H9 (cell line): ENCODE data around the gene TM4SF1. TPM values are rescaled to one million over a fixed set of nuclear protein-coding genes. Genes with fewer than 3 reads are reported as not detected.

Experiments
- DNase-seq: peaks from one replicate; pipeline ENCODE4 v3.0.0-alpha.2; 2017
- H2AFZ ChIP-seq: one replicate; pipeline ENCODE4 v1.6.1; 2013; ENCODE audit warnings: mild to moderate bottlenecking, low read length, control low read depth, moderate library complexity
- H2AK5ac ChIP-seq: 2 replicates; pipeline ENCODE4 v1.6.1; 2013; ENCODE audit warnings: low read length, control low read depth, mixed read lengths; ENCODE audit not compliant: insufficient read length
- H2BK120ac ChIP-seq: one replicate; pipeline ENCODE4 v1.6.1; 2013; ENCODE audit warnings: low read depth, mild to moderate bottlenecking, low read length, control low read depth, inconsistent platforms; ENCODE audit not compliant: poor library complexity, severe bottlenecking
- H2BK12ac ChIP-seq: 2 replicates; pipeline ENCODE4 v1.6.1; 2013; ENCODE audit warnings: low read length, control low read depth, mixed read lengths, low read depth; ENCODE audit not compliant: insufficient read length
- H2BK15ac ChIP-seq: 2 replicates; pipeline ENCODE4 v1.6.1; 2013; ENCODE audit warnings: low read depth, low read length, control low read depth
- H2BK20ac ChIP-seq: one replicate; pipeline ENCODE4 v1.6.1; 2013; ENCODE audit warnings: low read depth, mild to moderate bottlenecking, low read length, control low read depth, inconsistent platforms; ENCODE audit not compliant: poor library complexity, severe bottlenecking
- H2BK5ac ChIP-seq: 2 replicates; pipeline ENCODE4 v1.6.1; 2013; ENCODE audit warnings: low read length, control low read depth, mixed read lengths; ENCODE audit not compliant: insufficient read length
- H3K14ac ChIP-seq: 2 replicates; pipeline ENCODE4 v1.6.1; 2013; ENCODE audit warnings: low read length, control low read depth; ENCODE audit not compliant: insufficient read depth
- H3K18ac ChIP-seq: 2 replicates; pipeline ENCODE4 v1.6.1; 2013; ENCODE audit warnings: low read depth, mild to moderate bottlenecking, mixed read lengths, low read length, control low read depth; ENCODE audit not compliant: insufficient read length
- H3K23ac ChIP-seq: 2 replicates; pipeline ENCODE4 v1.6.1; 2013; ENCODE audit warnings: low read length, control low read depth, mixed read lengths, low read depth; ENCODE audit not compliant: insufficient read length
- H3K23me2 ChIP-seq: 2 replicates; pipeline ENCODE4 v1.6.1; 2013; ENCODE audit warnings: low read depth, mild to moderate bottlenecking, mixed read lengths, low read length, control low read depth; ENCODE audit not compliant: insufficient read length, poor library complexity, severe bottlenecking
- H3K27ac ChIP-seq: 2 replicates; pipeline ENCODE4 v1.5.1; 2013; ENCODE audit warnings: low read length, control low read depth, mixed read lengths, low read depth; ENCODE audit not compliant: insufficient read length
- H3K27me3 ChIP-seq: 2 replicates; pipeline ENCODE4 v1.6.1; 2013; ENCODE audit warnings: low read length, control low read depth, inconsistent platforms; ENCODE audit not compliant: insufficient read depth
- H3K4ac ChIP-seq: 2 replicates; pipeline ENCODE4 v1.6.1; 2013; ENCODE audit warnings: low read depth, mild to moderate bottlenecking, control low read depth, inconsistent platforms, low read length, moderate library complexity
- H3K4me1 ChIP-seq: 2 replicates; pipeline ENCODE4 v1.6.1; 2013; ENCODE audit warnings: low read length, control low read depth, inconsistent platforms; ENCODE audit not compliant: insufficient read depth
- H3K4me2 ChIP-seq: 2 replicates; pipeline ENCODE4 v1.6.1; 2013; ENCODE audit warnings: low read length, control low read depth, mixed read lengths; ENCODE audit not compliant: insufficient read length, insufficient read depth
- H3K56ac ChIP-seq: 2 replicates; pipeline ENCODE4 v1.6.1; 2013; ENCODE audit warnings: low read depth, mild to moderate bottlenecking, mixed read lengths, low read length, control low read depth; ENCODE audit not compliant: insufficient read length
- H3K79me1 ChIP-seq: 2 replicates; pipeline ENCODE4 v1.6.1; 2013; ENCODE audit warnings: low read depth, mild to moderate bottlenecking, moderate library complexity, low read length, control low read depth, inconsistent platforms; ENCODE audit not compliant: insufficient read depth, poor library complexity, severe bottlenecking
- H3K79me2 ChIP-seq: 2 replicates; pipeline ENCODE4 v1.6.1; 2013; ENCODE audit warnings: low read length, control low read depth, inconsistent platforms; ENCODE audit not compliant: insufficient read depth
- H3K9ac ChIP-seq: 2 replicates; pipeline ENCODE4 v1.6.1; 2013; ENCODE audit warnings: low read length, control low read depth, mixed read lengths; ENCODE audit not compliant: insufficient read length; ENCODE audit errors: extremely low read depth
- H3K9me3 ChIP-seq: one replicate; pipeline ENCODE4 v1.6.1; 2013; ENCODE audit warnings: low read depth, low read length, inconsistent platforms; ENCODE audit not compliant: control insufficient read depth
- H3T11ph ChIP-seq: one replicate; pipeline ENCODE4 v1.6.1; 2013; ENCODE audit warnings: mild to moderate bottlenecking, low read length, control low read depth, inconsistent platforms
- H4K20me1 ChIP-seq: one replicate; pipeline ENCODE4 v1.6.1; 2013; ENCODE audit not compliant: control insufficient read depth, insufficient read length, insufficient read depth
- H4K5ac ChIP-seq: 2 replicates; pipeline ENCODE4 v1.6.1; 2013; ENCODE audit warnings: low read depth, mild to moderate bottlenecking, mixed read lengths, low read length, control low read depth; ENCODE audit not compliant: insufficient read length
- H4K8ac ChIP-seq: replicated peaks from 2 replicates; pipeline ENCODE4 v1.6.1; 2013; ENCODE audit warnings: low read length, control low read depth, mixed read lengths, low read depth; ENCODE audit not compliant: insufficient read length
- H4K91ac ChIP-seq: 2 replicates; pipeline ENCODE4 v1.6.1; 2013; ENCODE audit warnings: low read depth, mild to moderate bottlenecking, moderate library complexity, mixed read lengths, low read length, control low read depth; ENCODE audit not compliant: insufficient read length
- H3K27ac Mint-ChIP-seq, 3 experiments: 2 replicates in 2 of 3; 3 replicates in 1 of 3; pipeline ENCODE4 v1.8.0; 2020 to 2021; ENCODE audit warnings: mixed read lengths in 3 of 3, mild to moderate bottlenecking in 1 of 3, moderate library complexity in 1 of 3
- H3K27me3 Mint-ChIP-seq: 2 replicates; pipeline ENCODE4 v1.8.0; 2021; ENCODE audit warnings: low read depth, mild to moderate bottlenecking, moderate library complexity, mixed read lengths
- H3K36me3 Mint-ChIP-seq, 3 experiments: 2 replicates in 2 of 3; 3 replicates in 1 of 3; pipeline ENCODE4 v1.8.0; 2020 to 2021; ENCODE audit warnings: low read depth in 3 of 3, mixed read lengths in 3 of 3; ENCODE audit not compliant: insufficient read depth in 1 of 3
- H3K4me1 Mint-ChIP-seq, 2 experiments: 2 replicates each; pipeline ENCODE4 v1.8.0; 2020; ENCODE audit warnings: mixed read lengths in 2 of 2
- H3K4me3 Mint-ChIP-seq, 2 experiments: 2 replicates in 1 of 2; 3 replicates in 1 of 2; pipeline ENCODE4 v1.8.0; 2020 to 2021; ENCODE audit warnings: mild to moderate bottlenecking in 2 of 2, mixed read lengths in 2 of 2, moderate library complexity in 1 of 2
- H3K9me3 Mint-ChIP-seq, 2 experiments: 2 replicates in 1 of 2; 3 replicates in 1 of 2; pipeline ENCODE4 v1.8.0; 2020; ENCODE audit warnings: mild to moderate bottlenecking in 2 of 2, mixed read lengths in 2 of 2, moderate library complexity in 1 of 2
- WGBS: extraction: QIAGEN DNeasy Blood & Tissue Kit; methylation state at CpG from one replicate; pipeline ENCODE4 v1.1.7; 2013; ENCODE audit warnings: missing lambda C conversion rate, low lambda C conversion rate, mixed read lengths; ENCODE audit not compliant: insufficient read length; ENCODE audit errors: extremely low coverage; 5-methylcytosine and 5-hydroxymethylcytosine counted together
- total RNA-seq: library from RNA; stranded (reverse); gene quantifications from 2 replicates; pipeline ENCODE4 v1.2.1, GENCODE V29; 2021
- TF ChIP-seq, protein P1 (sequence below): fragments of 200-600 bp; sonication (generic); conservative IDR thresholded peaks from 3 replicates; pipeline ENCODE4 v1.8.0; 2021; ENCODE audit warnings: antibody characterized with exemption, mild to moderate bottlenecking

Gene TM4SF1
- total RNA-seq, 1 experiment from 2014 or later = 1.2 TPM

DNA sequence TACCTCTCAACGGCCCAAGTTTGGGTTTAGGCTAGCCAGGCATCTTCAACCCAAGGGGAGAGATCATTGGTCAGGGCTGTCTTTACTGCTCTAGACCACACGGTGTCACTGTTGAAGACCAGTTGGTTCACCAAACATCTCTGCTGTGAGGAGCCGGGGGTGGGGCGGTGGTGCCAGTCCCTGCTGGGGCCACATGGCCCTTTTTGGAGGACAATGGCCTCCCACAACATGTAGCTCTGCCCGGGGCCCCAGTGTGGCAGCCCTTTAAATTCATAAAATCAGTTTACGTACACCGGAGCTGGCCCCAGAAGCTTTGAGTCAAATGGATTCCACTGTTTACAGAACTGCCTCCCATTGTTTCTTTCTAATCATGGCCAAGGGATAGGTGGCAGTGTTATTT lies 24.9 kb downstream of the TM4SF1 start:
- Histone ChIP-seq H3K9ac (no peak overlapping the region), H2BK15ac (no peak overlapping the region), H2AFZ (no peak overlapping the region), H2AK5ac (no peak overlapping the region), H4K20me1 (no peaks in the 10 kb centered on the region), H3K18ac (no peak overlapping the region), H3K79me1 (no peaks in the 10 kb centered on the region), H3K23ac (no peak overlapping the region), H2BK12ac (no peak overlapping the region), H4K91ac (no peak overlapping the region), H3K4ac (no peak overlapping the region), H3K4me2 (no peak overlapping the region), H3K4me1 (no peaks in the 10 kb centered on the region), H2BK20ac (no peak overlapping the region), H3K79me2 (no peaks in the 10 kb centered on the region), H3K56ac (no peak overlapping the region), H4K8ac (no peak overlapping the region), H3K27me3 (no peaks in the 10 kb centered on the region), H3K14ac (no peak overlapping the region), H3K23me2 (no peaks in the 10 kb centered on the region), H3K27ac (no peak overlapping the region), H4K5ac (no peak overlapping the region), H2BK5ac (no peak overlapping the region), H3K9me3 (no peaks in the 10 kb centered on the region), H3T11ph (no peak overlapping the region), H2BK120ac (no peak overlapping the region)
- H3K36me3 Mint-ChIP-seq = no peaks in the 10 kb centered on the region
- no peak overlapping the region for H3K27ac Mint-ChIP-seq
- no peaks in the 10 kb centered on the region for H3K27me3 Mint-ChIP-seq
- peak; percentile 88 for DNase-seq
- H3K9me3 Mint-ChIP-seq = no peaks in the 10 kb centered on the region
- H3K4me1 Mint-ChIP-seq = peaks cover 8 to 12% of the 10 kb centered on the region in 2 experiments
- TF ChIP-seq, protein P1, sequence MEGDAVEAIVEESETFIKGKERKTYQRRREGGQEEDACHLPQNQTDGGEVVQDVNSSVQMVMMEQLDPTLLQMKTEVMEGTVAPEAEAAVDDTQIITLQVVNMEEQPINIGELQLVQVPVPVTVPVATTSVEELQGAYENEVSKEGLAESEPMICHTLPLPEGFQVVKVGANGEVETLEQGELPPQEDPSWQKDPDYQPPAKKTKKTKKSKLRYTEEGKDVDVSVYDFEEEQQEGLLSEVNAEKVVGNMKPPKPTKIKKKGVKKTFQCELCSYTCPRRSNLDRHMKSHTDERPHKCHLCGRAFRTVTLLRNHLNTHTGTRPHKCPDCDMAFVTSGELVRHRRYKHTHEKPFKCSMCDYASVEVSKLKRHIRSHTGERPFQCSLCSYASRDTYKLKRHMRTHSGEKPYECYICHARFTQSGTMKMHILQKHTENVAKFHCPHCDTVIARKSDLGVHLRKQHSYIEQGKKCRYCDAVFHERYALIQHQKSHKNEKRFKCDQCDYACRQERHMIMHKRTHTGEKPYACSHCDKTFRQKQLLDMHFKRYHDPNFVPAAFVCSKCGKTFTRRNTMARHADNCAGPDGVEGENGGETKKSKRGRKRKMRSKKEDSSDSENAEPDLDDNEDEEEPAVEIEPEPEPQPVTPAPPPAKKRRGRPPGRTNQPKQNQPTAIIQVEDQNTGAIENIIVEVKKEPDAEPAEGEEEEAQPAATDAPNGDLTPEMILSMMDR = peak; percentile 86
- H3K4me3 Mint-ChIP-seq = no peak overlapping the region
- no CpG with 5 or more reads among the region's 7 CpGs for WGBS
